Uterus (tissue), 2 donors: Measurements from ENCODE around the gene TRIM66.

Experiments
- CTCF ChIP-seq, 4 experiments: fragments of 200-600 bp in 2 of 4; fragments of 450-650 bp in 2 of 4; sonication (generic) in 2 of 4; IDR thresholded peaks; one replicate each; pipeline ENCODE4 v1.5.1; 2016 to 2019; ENCODE audit warnings: antibody characterized with exemption in 4 of 4, mild to moderate bottlenecking in 2 of 4, moderate library complexity in 1 of 4
- POLR2A ChIP-seq, 2 donors: fragments of 450-650 bp; IDR thresholded peaks; one replicate each; pipeline ENCODE4 v1.6.1; 2016; ENCODE audit warnings: antibody characterized with exemption in 2 of 2, mild to moderate bottlenecking in 1 of 2, moderate library complexity in 1 of 2

GRCh38 chr11:8567602-8568198, 114.8 kb downstream of the TRIM66 start:
- TF ChIP-seq POLR2A (IDR thresholded peaks at IDR 0.05) (no peak), CTCF (IDR thresholded peaks at IDR 0.05) (no peak)
